Naive thymus-derived CD4-positive, alpha-beta T cell (primary cell): ENCODE results near the gene MED25. TPM values are rescaled to one million over a fixed set of nuclear protein-coding genes. Genes with fewer than 3 reads are reported as not detected.

Source experiments
- ATAC-seq: fragments of 150-1000 bp; cut with Tn5 transposase; 2 replicates; pipeline ENCODE4 v1.10.0; 2021; ENCODE audit warnings: mild to moderate bottlenecking, moderate library complexity
- CTCF ChIA-PET: fragments of 350-600 bp; sonication (Branson Sonifier 250); formaldehyde crosslinking; loops from one replicate; lab custom pipeline; 2021; ENCODE audit warnings: antibody characterized with exemption; lab: Charles Lee
- POLR2A ChIA-PET: fragments of 350-600 bp; sonication (Branson Sonifier 250); formaldehyde crosslinking; loops from one replicate; lab custom pipeline; 2021; ENCODE audit warnings: antibody characterized with exemption, inconsistent platforms; lab: Charles Lee
- DNase-seq, 9 donors: peaks; one replicate each; pipeline versions ENCODE4 v3.0.0 to v3.0.0-alpha.2; 2020 to 2022; ENCODE audit warnings: mixed read lengths in 1 of 9
- H3K27ac ChIP-seq: one replicate; pipeline ENCODE4 v1.7.0; 2013; ENCODE audit warnings: mild to moderate bottlenecking, low read depth, low read length, moderate library complexity
- H3K27me3 ChIP-seq, 2 donors: one replicate each; pipeline ENCODE4 v1.7.0; 2013; ENCODE audit warnings: low read length in 2 of 2, mild to moderate bottlenecking in 2 of 2, moderate library complexity in 2 of 2; ENCODE audit not compliant: control insufficient read depth in 2 of 2, insufficient read depth in 2 of 2
- H3K36me3 ChIP-seq, 3 experiments: 1 replicate in 2 of 3; 2 replicates in 1 of 3; pipeline ENCODE4 v1.7.0; 2013; ENCODE audit warnings: low read length in 3 of 3, mild to moderate bottlenecking in 3 of 3, moderate library complexity in 1 of 3; ENCODE audit not compliant: insufficient read depth in 3 of 3, control insufficient read depth in 2 of 3
- H3K4me1 ChIP-seq, 2 donors: one replicate each; pipeline ENCODE4 v1.7.0; 2013; ENCODE audit warnings: low read length in 2 of 2, mild to moderate bottlenecking in 2 of 2, moderate library complexity in 1 of 2; ENCODE audit not compliant: control insufficient read depth in 2 of 2, insufficient read depth in 2 of 2
- H3K4me3 ChIP-seq: 2 replicates; pipeline ENCODE4 v1.7.0; 2013; ENCODE audit warnings: mild to moderate bottlenecking, low read length
- H3K9me3 ChIP-seq, 3 experiments: 1 replicate in 2 of 3; 2 replicates in 1 of 3; pipeline ENCODE4 v1.7.0; 2013; ENCODE audit warnings: low read length in 3 of 3; ENCODE audit not compliant: control insufficient read depth in 2 of 3
- H3K27ac Mint-ChIP-seq, 9 donors: one replicate each; pipeline ENCODE4 v1.8.0; 2020 to 2022; ENCODE audit warnings: mixed read lengths in 9 of 9, mild to moderate bottlenecking in 8 of 9, moderate library complexity in 5 of 9, inconsistent platforms in 2 of 9
- H3K27me3 Mint-ChIP-seq, 5 donors: one replicate each; pipeline ENCODE4 v1.8.0; 2021 to 2022; ENCODE audit warnings: mixed read lengths in 5 of 5, mild to moderate bottlenecking in 1 of 5
- H3K36me3 Mint-ChIP-seq, 5 donors: one replicate each; pipeline ENCODE4 v1.8.0; 2020 to 2022; ENCODE audit warnings: mixed read lengths in 5 of 5, mild to moderate bottlenecking in 3 of 5, inconsistent platforms in 1 of 5
- H3K4me1 Mint-ChIP-seq, 7 donors: one replicate each; pipeline ENCODE4 v1.8.0; 2020 to 2022; ENCODE audit warnings: mixed read lengths in 7 of 7, mild to moderate bottlenecking in 3 of 7, inconsistent platforms in 1 of 7
- H3K4me3 Mint-ChIP-seq, 10 donors: one replicate each; pipeline ENCODE4 v1.8.0; 2020 to 2022; ENCODE audit warnings: mild to moderate bottlenecking in 10 of 10, mixed read lengths in 10 of 10, moderate library complexity in 6 of 10, inconsistent platforms in 2 of 10
- H3K9me3 Mint-ChIP-seq, 11 donors: one replicate each; pipeline ENCODE4 v1.8.0; 2020 to 2022; ENCODE audit warnings: mixed read lengths in 11 of 11, mild to moderate bottlenecking in 4 of 11, inconsistent platforms in 1 of 11, moderate library complexity in 1 of 11
- intact Hi-C, 2 donors: fragments of 100-400 bp; cut with micrococcal nuclease; formaldehyde crosslinking; loops; one replicate each; pipeline ENCODE4 v1.15.1; 2023
- polyA plus RNA-seq, 2 donors: library from polyadenylated mRNA; unstranded; fragments of 300-500 nt; fragmentation: Illumina TruSeq; gene quantifications; one replicate each; pipeline ENCODE4 v1.2.3, GENCODE V29; 2021
- total RNA-seq, 6 experiments: library from RNA in 5 of 6; stranded (reverse) in 5 of 6; gene quantifications; 1 replicate in 5 of 6; 2 replicates in 1 of 6; pipeline ENCODE4 v1.2.3 and lab custom pipeline; 2021 to 2026

The MED25 gene
- total and polyA plus RNA-seq, 7 experiments from 2014 or later = 10.8 to 75.2 (median 39.9) TPM

GRCh38 chr19:49869484-49870308 is 51.6 kb downstream of the MED25 start:
- H3K27me3 Mint-ChIP-seq = no peaks in the 10 kb centered on the region
- H3K27me3 ChIP-seq = no peaks in the 10 kb centered on the region
- DNase-seq (peak; percentile 83 to 94 (median 87)), ATAC-seq (peak; percentile 87)
- peak overlapping the region; percentile 58 for H3K4me3 ChIP-seq
- peaks cover 0 to 14% (median 0%) of the 10 kb centered on the region in 5 donors for H3K36me3 Mint-ChIP-seq
- peaks cover 0 to 1% (median 0%) of the 10 kb centered on the region in 11 donors for H3K9me3 Mint-ChIP-seq
- H3K27ac Mint-ChIP-seq = peak overlapping the region in 6 of 9 donors; percentile 59 to 87 (median 79)
- H3K4me3 Mint-ChIP-seq = peak overlapping the region in 2 of 10 donors; percentile 87
- H3K9me3 ChIP-seq = no peaks in the 10 kb centered on the region
- H3K36me3 ChIP-seq = peaks cover 0 to 4% (median 0%) of the 10 kb centered on the region in 3 experiments
- ChIA-PET CTCF (interaction anchor here (0.6 to 1.0 kb wide), 5 partner anchors 55 to 758 kb away, joined by 3 to 4 read pairs (median 3); partner anchors contain the start of gene RRAS), POLR2A (interaction anchor here (0.6 to 3.7 kb wide), 18 partner anchors 7 to 536 kb away, joined by 3 to 47 read pairs (median 4); partner anchors contain the start of genes AKT1S1, AP2A1, FUZ and IL4I1)
- H3K4me1 ChIP-seq = peaks cover 31 to 38% of the 10 kb centered on the region in 2 donors
- H3K27ac ChIP-seq = peak overlapping the region; percentile 72
- peaks cover 25 to 52% (median 44%) of the 10 kb centered on the region in 7 donors for H3K4me1 Mint-ChIP-seq
- intact Hi-C loops = loop anchor here (1.0 to 10.0 kb wide), 10 partner anchors 8 to 1547 kb away; partner anchors contain the start of genes AKT1S1 (in 1 of the 2), ATF5 (in 1 of the 2), CD37 (in 1 of the 2) and DBP (in 1 of the 2)

GRCh38 chr19:49870309-49870901 is 52.3 kb downstream of the MED25 start:
- ATAC-seq = no peak
- CTCF ChIA-PET = no interaction called here

GRCh38 chr19:49871349-49871985 is 53.4 kb downstream of the MED25 start:
- no peak for DNase-seq
- ChIA-PET POLR2A (interaction anchor here (1.2 kb wide), 1 partner anchor 21 kb away, joined by 4 read pairs; the partner anchor contains the start of gene PTOV1), CTCF (no interaction called here)
- H3K4me1 Mint-ChIP-seq = peaks cover 28 to 50% (median 37%) of the 10 kb centered on the region in 7 donors
- Histone ChIP-seq H3K4me3 (no peak overlapping the region), H3K27ac (no peak overlapping the region), H3K27me3 (no peaks in the 10 kb centered on the region), H3K9me3 (no peaks in the 10 kb centered on the region), H3K36me3 (peaks cover 0 to 5% (median 0%) of the 10 kb centered on the region in 3 experiments), H3K4me1 (peaks cover 23 to 37% of the 10 kb centered on the region in 2 donors)
- intact Hi-C loops = loop anchor here (10.0 kb wide), 2 partner anchors 1147 to 1237 kb away; partner anchors contain the start of gene DBP (in 1 of the 2)
- H3K27me3 Mint-ChIP-seq = no peaks in the 10 kb centered on the region
- peak overlapping the region in 5 of 10 donors; percentile 10 to 57 (median 20) for H3K4me3 Mint-ChIP-seq
- H3K27ac Mint-ChIP-seq = peak overlapping the region in 3 of 9 donors; percentile 54 to 74 (median 62)
- H3K9me3 Mint-ChIP-seq = peaks cover 0 to 3% (median 0%) of the 10 kb centered on the region in 11 donors
- no peak for ATAC-seq
- H3K36me3 Mint-ChIP-seq = peaks cover 0 to 5% (median 0%) of the 10 kb centered on the region in 5 donors

More at GRCh38 chr19:49870309-49870901, 52.3 kb downstream of the MED25 start:
- Mint-ChIP-seq H3K4me3 (peak overlapping the region in 3 of 10 donors; percentile 28 to 87 (median 87)), H3K36me3 (peaks cover 0 to 10% (median 0%) of the 10 kb centered on the region in 5 donors), H3K9me3 (peaks cover 0 to 1% (median 0%) of the 10 kb centered on the region in 11 donors), H3K27ac (peak overlapping the region in 6 of 9 donors; percentile 59 to 87 (median 79)), H3K4me1 (peaks cover 26 to 52% (median 42%) of the 10 kb centered on the region in 7 donors), H3K27me3 (no peaks in the 10 kb centered on the region)
- intact Hi-C loops = loop anchor here (10.0 kb wide), 2 partner anchors 1146 to 1236 kb away; partner anchors contain the start of gene DBP (in 1 of the 2)
- POLR2A ChIA-PET = interaction anchor here (0.9 to 1.3 kb wide), 4 partner anchors 20 to 537 kb away, joined by 3 to 8 read pairs (median 4); partner anchors contain the start of genes NUP62 and PTOV1
- Histone ChIP-seq H3K4me3 (peak overlapping the region; percentile 58), H3K36me3 (no peaks in the 10 kb centered on the region), H3K9me3 (no peaks in the 10 kb centered on the region), H3K27ac (peak overlapping the region; percentile 72), H3K4me1 (peaks cover 27 to 39% of the 10 kb centered on the region in 2 donors), H3K27me3 (no peaks in the 10 kb centered on the region)
- DNase-seq = no peak

GRCh38 chr19:49872245-49873128 is 54.4 kb downstream of the MED25 start:
- no peak for DNase-seq
- no peak overlapping the region for H3K27ac ChIP-seq
- no peak overlapping the region for H3K4me3 ChIP-seq
- no peaks in the 10 kb centered on the region for H3K9me3 ChIP-seq
- ATAC-seq = no peak
- H3K27me3 ChIP-seq = no peaks in the 10 kb centered on the region
- CTCF ChIA-PET = no interaction called here
- intact Hi-C loops = loop anchor here (10.0 kb wide), 2 partner anchors 1148 to 1238 kb away; partner anchors contain the start of gene DBP (in 1 of the 2)
- Mint-ChIP-seq H3K27ac (peak overlapping the region in 3 of 9 donors; percentile 21 to 74 (median 51)), H3K4me1 (peaks cover 23 to 43% (median 30%) of the 10 kb centered on the region in 7 donors), H3K27me3 (no peaks in the 10 kb centered on the region), H3K4me3 (peak overlapping the region in 5 of 10 donors; percentile 25 to 51 (median 42)), H3K36me3 (peaks cover 0 to 4% (median 0%) of the 10 kb centered on the region in 5 donors), H3K9me3 (peaks cover 0 to 3% (median 0%) of the 10 kb centered on the region in 11 donors)
- POLR2A ChIA-PET = no interaction called here
- H3K4me1 ChIP-seq = peaks cover 21 to 34% of the 10 kb centered on the region in 2 donors
- H3K36me3 ChIP-seq = peaks cover 0 to 5% (median 0%) of the 10 kb centered on the region in 3 experiments

GRCh38 chr19:49873129-49873521 is 55.0 kb downstream of the MED25 start:
- Histone ChIP-seq H3K27me3 (no peaks in the 10 kb centered on the region), H3K27ac (no peak overlapping the region), H3K4me3 (no peak overlapping the region), H3K4me1 (peaks cover 21 to 30% of the 10 kb centered on the region in 2 donors), H3K36me3 (peaks cover 0 to 5% (median 0%) of the 10 kb centered on the region in 3 experiments), H3K9me3 (no peaks in the 10 kb centered on the region)
- peak overlapping the region in 1 of 10 donors; percentile 21 for H3K4me3 Mint-ChIP-seq
- no peak for DNase-seq
- peaks cover 22 to 42% (median 29%) of the 10 kb centered on the region in 7 donors for H3K4me1 Mint-ChIP-seq
- no peak for ATAC-seq
- POLR2A ChIA-PET = no interaction called here
- H3K27ac Mint-ChIP-seq = no peak overlapping the region
- peaks cover 0 to 6% (median 0%) of the 10 kb centered on the region in 5 donors for H3K36me3 Mint-ChIP-seq
- no peaks in the 10 kb centered on the region for H3K27me3 Mint-ChIP-seq
- intact Hi-C loops = loop anchor here (10.0 kb wide), 2 partner anchors 1148 to 1238 kb away; partner anchors contain the start of gene DBP (in 1 of the 2)
- peaks cover 0 to 1% (median 0%) of the 10 kb centered on the region in 11 donors for H3K9me3 Mint-ChIP-seq
- CTCF ChIA-PET = no interaction called here
